Activated CD8-positive, alpha-beta memory T cell treated with anti-CD3 and anti-CD28 coated beads, Interleukin-2, amount 50 U/mL, for 24 hours (primary cell): ENCODE measurements around the gene RAB1A.
"Not testable (repeated sequence)": the region's sequence is repeated elsewhere in the genome, so short reads cannot be mapped to it uniquely, and the experiment has no call there.

ENCODE experiments used
- DNase-seq: peaks from one replicate; pipeline ENCODE4 v3.0.0-alpha.2; 2020; ENCODE audit errors: extremely low read depth

RAB1A gene

GRCh38 chr2:65129826-65130663 lies at the start of gene RAB1A:
TSS of gene RAB1A (minus strand) at chr2:65130106. CDS start at chr2:65129915, 191 bp downstream.
- DNase-seq, result peak; percentile 98

DNA sequence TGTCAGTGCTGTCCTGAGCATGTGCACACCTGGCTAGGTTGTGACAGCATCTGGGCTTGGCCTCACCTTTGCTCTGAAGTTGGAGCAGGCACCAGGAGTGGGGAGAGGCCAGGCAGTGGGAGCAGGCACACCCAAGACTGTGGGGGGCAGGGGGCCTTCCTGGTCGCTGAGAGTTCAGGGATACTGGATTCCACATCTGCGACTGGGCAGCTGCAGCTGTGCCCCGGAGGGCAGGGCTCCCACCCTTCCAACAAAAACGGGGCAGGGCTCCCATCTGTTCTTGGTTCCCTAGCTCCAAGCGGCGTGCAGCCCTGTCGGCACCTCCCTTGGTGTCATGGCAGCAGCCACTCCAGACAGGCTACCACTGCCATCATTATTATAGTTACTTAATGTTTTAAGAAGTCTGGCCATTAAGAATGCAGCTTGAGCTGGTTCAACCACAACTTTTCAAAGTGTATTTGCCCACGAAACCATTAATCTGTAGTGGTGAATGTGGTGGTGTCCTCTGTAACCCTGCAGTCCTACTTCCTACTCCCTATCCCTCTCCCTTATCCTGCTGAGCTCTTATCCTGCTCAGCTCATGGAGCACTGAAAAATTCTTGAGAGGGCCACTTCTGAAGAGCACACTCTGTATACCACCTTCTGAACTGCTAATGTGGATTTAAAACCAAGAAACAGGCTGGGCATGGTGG lies 48.0 kb upstream of the RAB1A start:
- no peak for DNase-seq

DNA sequence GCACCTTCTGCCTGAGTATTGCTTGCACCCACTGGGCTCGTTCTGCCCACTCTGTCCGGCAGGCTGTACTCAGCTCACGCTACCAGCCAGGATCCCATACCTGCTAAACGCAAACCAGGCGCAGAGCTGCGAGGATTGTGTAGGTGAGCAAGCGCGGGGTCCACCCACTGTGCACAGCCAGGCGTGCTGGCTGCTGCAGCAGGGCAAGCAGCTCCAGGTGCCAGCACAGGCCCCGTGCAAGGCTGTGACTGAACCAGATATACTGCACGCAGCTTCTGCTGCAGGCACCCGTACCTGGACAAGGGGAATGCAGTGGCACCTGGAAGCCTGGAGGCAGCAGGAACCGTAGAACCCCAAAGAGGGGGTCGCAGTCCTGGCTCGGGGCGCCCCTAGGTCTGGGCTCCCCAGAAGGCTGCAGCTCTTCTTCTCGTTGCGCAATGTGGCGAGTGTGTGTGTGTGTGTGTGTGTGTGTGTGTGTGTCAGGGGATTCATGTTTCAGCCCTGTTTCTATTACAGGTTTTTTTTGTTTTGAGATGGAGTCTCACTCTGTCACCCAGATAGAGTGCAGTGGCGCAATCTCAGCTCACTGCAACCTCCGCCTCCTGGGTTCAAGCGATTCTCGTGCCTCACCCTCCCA lies 46.1 kb upstream of the RAB1A start:
- DNase-seq, result no peak

DNA sequence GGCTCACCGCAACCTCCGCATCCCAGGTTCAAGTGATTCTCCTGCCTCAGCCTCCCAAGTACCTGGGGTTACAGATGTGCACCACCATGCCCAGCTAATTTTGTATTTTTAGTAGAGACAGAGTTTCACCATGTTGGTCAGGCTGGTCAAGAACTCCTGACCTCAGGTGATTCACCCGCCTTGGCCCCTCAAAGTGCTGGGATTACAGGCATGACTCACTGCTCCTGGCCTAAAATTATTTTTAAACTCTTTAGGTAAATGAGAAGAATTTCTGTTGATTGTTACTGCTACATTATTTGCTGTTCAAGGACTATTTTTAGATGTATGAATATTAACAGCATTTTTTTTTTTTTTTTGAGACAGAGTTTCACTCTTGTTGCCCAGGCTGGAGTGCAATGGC lies 44.1 kb upstream of the RAB1A start:
- DNase-seq, result not testable (repeated sequence)

DNA sequence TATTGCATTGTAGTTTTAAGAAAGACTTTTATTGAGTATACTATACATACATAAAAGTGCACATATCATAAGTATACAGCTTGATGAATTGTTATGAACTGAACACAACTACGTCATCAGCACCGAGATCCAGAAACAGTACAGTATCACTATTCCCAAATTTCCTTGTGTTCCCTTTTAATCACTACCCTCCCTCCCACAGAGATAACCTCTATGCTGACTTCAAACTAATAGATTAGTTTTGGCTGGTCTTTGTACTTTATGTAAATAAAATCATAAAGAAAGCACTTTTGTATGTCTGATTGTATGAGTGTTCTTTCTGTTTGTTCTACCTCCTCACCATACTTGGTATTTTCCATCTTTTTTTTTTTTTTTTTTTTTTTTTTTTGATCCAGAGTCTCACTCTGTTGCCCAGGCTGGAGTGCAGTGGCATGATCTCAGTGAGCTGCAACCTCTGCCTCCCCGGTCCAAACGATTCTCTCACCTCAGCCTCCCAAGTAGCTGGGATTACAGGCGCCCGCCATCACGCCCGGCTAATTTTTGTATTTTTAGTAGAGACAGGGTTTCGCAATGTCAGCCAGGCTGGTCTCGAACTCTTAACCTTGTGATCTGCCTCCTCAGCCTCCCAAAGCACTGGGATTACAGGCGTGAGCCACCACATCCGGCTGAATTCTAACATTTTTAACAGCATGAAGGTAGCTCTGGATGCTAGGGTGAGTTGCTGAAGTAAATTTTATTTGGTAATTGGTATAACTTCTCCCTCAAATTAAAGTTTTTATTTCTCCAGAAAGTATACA lies 43.3 kb upstream of the RAB1A start:
- no peak for DNase-seq

GRCh38 chr2:65170611-65171477 lies 40.9 kb upstream of the RAB1A start:
- not testable (repeated sequence) for DNase-seq

GRCh38 chr2:65169760-65170136 lies 39.8 kb upstream of the RAB1A start:
- DNase-seq, result no peak

DNA sequence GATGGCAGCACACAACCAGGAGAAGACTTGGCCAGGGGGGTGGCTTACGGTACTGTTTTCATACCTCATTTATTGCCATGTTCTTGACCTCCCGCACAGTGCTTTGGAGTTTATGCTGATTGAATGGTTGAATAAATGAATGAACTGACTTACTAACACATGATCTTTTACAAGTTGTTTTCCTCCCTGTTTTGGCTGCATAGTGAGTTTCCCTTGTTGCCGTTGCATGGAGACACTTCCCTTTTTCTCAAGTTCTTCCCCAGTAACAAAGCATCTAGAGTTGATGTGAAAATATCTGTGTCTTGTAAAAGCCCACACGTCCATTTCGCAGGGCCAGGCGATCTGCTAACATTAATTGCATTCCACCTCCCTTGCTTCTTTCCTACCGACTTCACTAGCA lies 35.7 kb upstream of the RAB1A start:
- no peak for DNase-seq

DNA sequence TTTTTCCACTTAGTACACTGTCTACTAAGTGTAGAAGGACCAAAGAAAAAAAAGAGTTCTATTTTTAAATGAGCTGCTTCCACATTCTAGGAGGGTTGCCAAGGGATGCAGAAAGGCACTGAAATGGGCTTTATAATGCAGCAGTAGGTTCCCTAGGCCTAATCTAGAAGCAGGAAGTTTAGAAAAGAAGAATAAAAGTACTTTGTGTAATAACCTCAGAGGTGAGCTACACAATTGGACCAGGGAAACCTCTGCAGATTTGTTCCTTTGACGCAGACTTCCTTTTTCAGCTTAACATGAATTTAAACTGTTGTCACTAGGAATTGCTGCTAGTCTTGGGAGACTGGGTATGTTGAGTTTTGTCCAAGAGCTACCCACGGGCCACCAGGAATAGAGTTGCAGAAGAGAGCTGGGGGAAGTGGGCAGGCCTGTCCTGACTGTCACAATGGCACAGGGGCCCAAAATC lies 34.6 kb upstream of the RAB1A start:
- DNase-seq, result no peak

DNA sequence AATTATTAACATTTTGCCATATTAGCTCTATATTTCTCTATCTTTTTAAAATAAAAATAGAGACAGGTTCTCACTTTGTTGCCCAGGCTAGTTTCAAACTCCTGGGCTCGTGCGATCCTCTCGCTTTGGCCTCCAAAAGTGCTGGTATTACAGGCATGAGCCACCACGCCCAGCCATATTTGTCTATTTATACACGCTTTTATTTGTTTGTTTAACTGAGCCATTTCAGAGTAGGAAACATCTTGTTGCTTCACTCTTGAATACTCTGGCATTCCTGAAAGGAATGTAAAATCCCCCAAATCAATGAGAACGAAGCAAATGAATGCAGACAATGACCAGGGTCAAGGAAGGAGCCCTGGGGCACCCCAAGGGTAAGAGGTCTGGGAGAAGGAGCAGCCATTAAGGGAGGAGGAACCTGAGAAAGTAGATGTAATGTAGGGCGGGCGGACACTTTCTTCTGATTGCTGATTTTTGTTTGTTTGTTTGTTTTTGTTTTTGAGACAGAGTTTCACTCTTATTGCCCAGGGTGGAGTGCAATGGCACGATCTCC lies 31.7 kb upstream of the RAB1A start:
- no peak for DNase-seq

- no peak for DNase-seq
Observed at GRCh38 chr2:65159906-65160305, 30.0 kb upstream of the RAB1A start.

GRCh38 chr2:65159261-65159660 lies 29.4 kb upstream of the RAB1A start:
- no peak for DNase-seq

DNA sequence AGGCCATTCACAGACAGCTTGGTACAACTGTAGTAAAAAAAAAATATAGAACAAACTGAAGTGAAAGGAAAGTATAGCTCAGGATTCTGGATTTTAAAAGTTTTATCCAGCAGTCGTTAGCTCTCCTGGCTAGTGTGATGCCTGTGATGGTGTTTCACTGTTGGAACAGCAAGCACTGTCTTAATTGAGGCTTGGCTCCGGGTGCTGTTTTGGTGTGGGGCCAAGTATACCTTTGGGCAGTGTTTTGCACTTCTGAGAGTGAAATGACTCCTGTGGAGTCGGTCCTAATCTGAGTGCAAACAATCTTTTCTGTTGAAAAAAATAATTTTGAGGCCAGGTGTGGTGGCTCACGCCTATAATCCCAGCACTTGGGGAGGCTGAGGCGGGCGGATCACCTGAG lies 28.7 kb upstream of the RAB1A start:
- DNase-seq, result no peak

DNA sequence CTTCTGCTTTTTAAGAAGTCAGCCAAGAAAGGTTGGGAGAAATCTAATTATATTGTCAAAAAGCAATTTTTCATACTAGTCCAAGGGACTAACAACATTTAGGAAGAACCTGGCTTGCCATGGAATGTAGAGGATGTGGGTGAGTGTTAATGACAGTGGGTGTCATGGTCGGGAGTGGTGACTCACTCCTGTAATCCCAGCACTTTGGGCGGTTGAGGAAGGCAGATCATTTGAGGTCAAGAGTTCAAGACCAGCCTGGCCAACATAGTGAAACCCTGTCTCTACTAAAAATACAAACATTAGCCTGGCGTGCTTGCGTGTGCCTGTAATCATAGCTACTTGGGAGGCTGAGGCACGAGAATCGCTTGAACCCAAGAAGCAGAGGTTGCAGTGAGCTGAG lies 27.9 kb upstream of the RAB1A start:
- not testable (repeated sequence) for DNase-seq

- DNase-seq, result no peak
Observed at GRCh38 chr2:65156041-65156440, 26.1 kb upstream of the RAB1A start.

GRCh38 chr2:65153515-65153914 lies 23.6 kb upstream of the RAB1A start:
- no peak for DNase-seq

GRCh38 chr2:65146078-65146477 lies 16.2 kb upstream of the RAB1A start:
- DNase-seq, result no peak

DNA sequence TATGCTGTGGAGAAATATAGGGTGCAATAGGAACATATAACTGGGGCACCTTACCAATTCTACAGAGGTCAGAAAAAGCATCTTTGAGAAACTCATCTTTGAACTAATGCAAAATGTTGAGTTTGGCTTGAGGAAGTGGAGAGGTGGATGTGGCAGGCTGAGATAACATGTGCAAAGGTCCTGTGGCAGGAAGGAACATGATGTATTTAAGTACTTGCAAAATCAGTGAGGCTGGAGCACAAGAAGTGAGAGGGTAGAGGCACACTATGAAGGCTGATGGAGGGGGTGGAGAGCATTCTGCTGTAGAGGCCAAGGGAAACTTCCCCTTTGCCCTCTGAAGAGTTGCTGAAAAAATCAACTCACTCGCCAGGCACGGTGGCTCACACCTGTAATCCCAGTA lies 14.7 kb upstream of the RAB1A start:
- no peak for DNase-seq

DNA sequence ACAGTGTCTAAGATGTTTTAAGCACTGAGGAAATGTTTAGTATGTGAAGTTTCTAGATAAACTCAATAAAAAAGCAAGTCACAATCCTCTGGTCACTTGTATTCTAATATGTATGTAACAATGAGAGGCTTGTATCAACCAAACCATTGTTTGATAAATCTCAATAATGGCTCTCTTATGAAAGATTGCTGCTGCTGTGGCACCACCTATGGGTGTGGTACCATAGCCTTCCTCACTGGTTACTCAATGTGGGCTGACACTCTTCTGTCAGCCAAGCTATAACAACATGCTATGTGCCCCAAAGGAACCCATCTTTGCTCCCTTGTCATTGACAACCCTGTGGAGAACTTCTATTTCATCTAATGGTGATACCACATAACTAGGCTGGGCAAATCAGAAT lies 12.6 kb upstream of the RAB1A start:
- no peak for DNase-seq

- no peak for DNase-seq
Observed at GRCh38 chr2:65137197-65137775, 7.4 kb upstream of the RAB1A start.
